ENCODE results near the gene KRTAP10-11.

KRTAP10-11 gene

GRCh38 chr21:44696572-44696971, 50.4 kb downstream of the KRTAP10-11 start:
- no peak for DNase-seq (ENCODE audit: low read depth)
